ENCODE data around the gene ADAM10. TPM values are rescaled to one million over a fixed set of nuclear protein-coding genes. Genes with fewer than 3 reads are reported as not detected.

Gene ADAM10
- polyA plus RNA-seq, 4 donors = 225 to 273 (median 240) TPM

GRCh38 chr15:58684036-58684710 is 65.3 kb downstream of the ADAM10 start:
- DNase-seq (ENCODE audit: low read depth in 4 of 4, low spot score in 2 of 4) = no peak

- DNase-seq (ENCODE audit: low read depth in 4 of 4, low spot score in 2 of 4) = no peak
Measured at GRCh38 chr15:58682234-58682633, 67.3 kb downstream of the ADAM10 start.

- DNase-seq (ENCODE audit: low read depth in 4 of 4, low spot score in 2 of 4) = no peak
Measured at GRCh38 chr15:58678683-58679082, 70.8 kb downstream of the ADAM10 start.

- DNase-seq (ENCODE audit: low read depth in 4 of 4, low spot score in 2 of 4) = no peak
Measured at GRCh38 chr15:58677426-58677825, 72.1 kb downstream of the ADAM10 start.

- no peak for DNase-seq (ENCODE audit: low read depth in 4 of 4, low spot score in 2 of 4)
Measured at GRCh38 chr15:58676766-58677165, 72.7 kb downstream of the ADAM10 start.

GRCh38 chr15:58671186-58671585 is 78.3 kb downstream of the ADAM10 start:
- no peak for DNase-seq (ENCODE audit: low read depth in 4 of 4, low spot score in 2 of 4)

- no peak for DNase-seq (ENCODE audit: low read depth in 4 of 4, low spot score in 2 of 4)
Measured at GRCh38 chr15:58669108-58669507, 80.4 kb downstream of the ADAM10 start.

- DNase-seq (ENCODE audit: low read depth in 4 of 4, low spot score in 2 of 4) = no peak
Measured at GRCh38 chr15:58666957-58667356, 82.5 kb downstream of the ADAM10 start.

GRCh38 chr15:58665672-58666071 is 83.8 kb downstream of the ADAM10 start:
- no peak for DNase-seq (ENCODE audit: low read depth in 4 of 4, low spot score in 2 of 4)

- no peak for DNase-seq (ENCODE audit: low read depth in 4 of 4, low spot score in 2 of 4)
Measured at GRCh38 chr15:58650102-58650501, 99.4 kb downstream of the ADAM10 start.

- DNase-seq (ENCODE audit: low read depth in 4 of 4, low spot score in 2 of 4) = no peak
Measured at GRCh38 chr15:58649175-58649574, 100.3 kb downstream of the ADAM10 start.

- no peak for DNase-seq (ENCODE audit: low read depth in 4 of 4, low spot score in 2 of 4)
Measured at GRCh38 chr15:58643996-58644395, 105.5 kb downstream of the ADAM10 start.

- DNase-seq (ENCODE audit: low read depth in 4 of 4, low spot score in 2 of 4) = no peak
Measured at GRCh38 chr15:58641660-58642059, 107.8 kb downstream of the ADAM10 start.

GRCh38 chr15:58639992-58640391 is 109.5 kb downstream of the ADAM10 start:
- no peak for DNase-seq (ENCODE audit: low read depth in 4 of 4, low spot score in 2 of 4)

GRCh38 chr15:58639002-58639756 is 110.3 kb downstream of the ADAM10 start:
- no peak for DNase-seq (ENCODE audit: low read depth in 4 of 4, low spot score in 2 of 4)

GRCh38 chr15:58632789-58633188 is 116.7 kb downstream of the ADAM10 start:
- DNase-seq (ENCODE audit: low read depth in 4 of 4, low spot score in 2 of 4) = no peak

GRCh38 chr15:58631319-58631718 is 118.2 kb downstream of the ADAM10 start:
- DNase-seq (ENCODE audit: low read depth in 4 of 4, low spot score in 2 of 4) = no peak

GRCh38 chr15:58629625-58630024 is 119.9 kb downstream of the ADAM10 start:
- DNase-seq (ENCODE audit: low read depth in 4 of 4, low spot score in 2 of 4) = no peak

- no peak for DNase-seq (ENCODE audit: low read depth in 4 of 4, low spot score in 2 of 4)
Measured at GRCh38 chr15:58628206-58628947, 121.1 kb downstream of the ADAM10 start.

GRCh38 chr15:58627701-58628100 is 121.8 kb downstream of the ADAM10 start:
- no peak for DNase-seq (ENCODE audit: low read depth in 4 of 4, low spot score in 2 of 4)

- no peak for DNase-seq (ENCODE audit: low read depth in 4 of 4, low spot score in 2 of 4)
Measured at GRCh38 chr15:58627046-58627445, 122.5 kb downstream of the ADAM10 start.

- no peak for DNase-seq (ENCODE audit: low read depth in 4 of 4, low spot score in 2 of 4)
Measured at GRCh38 chr15:58626378-58626777, 123.1 kb downstream of the ADAM10 start.
